Activated CD4-positive, alpha-beta T cell treated with anti-CD3 and anti-CD28 coated beads, Interleukin-2, amount 50 U/mL, for 16 hours (primary cell): ENCODE measurements around the gene PPM1H.

ENCODE experiments used
- DNase-seq: peaks from one replicate; pipeline ENCODE4 v3.0.0-alpha.2; 2020

Gene PPM1H

GRCh38 chr12:62726471-62726980 lies 208.4 kb downstream of the PPM1H start:
- DNase-seq, result no peak

DNA sequence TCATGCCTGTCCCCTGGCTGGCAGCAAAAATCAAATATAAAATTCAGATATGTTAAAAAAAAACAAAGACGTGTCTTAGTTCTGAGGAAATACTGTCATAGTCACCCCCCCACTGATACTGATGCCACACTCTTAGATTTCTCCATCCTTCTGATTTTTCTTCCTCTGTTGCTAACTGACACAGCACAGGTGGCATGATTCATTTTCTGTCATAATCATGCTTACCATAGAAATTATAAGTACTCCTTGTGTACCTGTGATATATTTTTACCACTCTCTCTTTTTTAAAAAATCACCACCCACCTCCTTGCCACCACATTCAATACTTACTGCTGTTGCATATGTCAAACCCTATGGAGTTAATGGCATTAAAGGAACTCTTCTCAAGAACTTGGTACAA lies 209.2 kb downstream of the PPM1H start:
- DNase-seq, result no peak

DNA sequence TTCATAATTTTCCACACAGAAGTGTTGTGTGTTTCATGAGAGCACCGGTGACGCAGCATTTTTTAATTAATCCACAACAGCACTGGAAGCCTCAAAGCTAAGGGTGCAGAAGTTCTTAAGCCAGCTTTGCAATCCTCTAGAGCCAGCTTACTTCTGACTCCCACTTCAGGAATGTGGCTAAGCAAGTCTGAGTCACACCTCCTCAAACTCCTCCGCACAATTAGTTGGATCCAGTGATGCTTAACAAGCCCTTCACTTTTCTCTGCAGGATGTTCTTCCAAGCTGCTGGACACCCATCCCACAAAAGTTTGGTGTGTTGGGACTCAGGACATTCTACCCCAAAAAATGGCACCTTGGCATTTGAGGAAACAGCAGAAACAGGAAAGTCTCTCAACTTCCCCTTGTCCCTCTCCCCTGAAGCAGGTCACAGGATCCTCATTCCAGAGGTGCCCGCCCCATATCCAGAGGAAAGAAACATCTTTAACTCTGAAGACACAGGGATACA lies 210.0 kb downstream of the PPM1H start:
- DNase-seq, result no peak

- DNase-seq, result no peak
Observed at GRCh38 chr12:62724285-62724684, 210.7 kb downstream of the PPM1H start.

DNA sequence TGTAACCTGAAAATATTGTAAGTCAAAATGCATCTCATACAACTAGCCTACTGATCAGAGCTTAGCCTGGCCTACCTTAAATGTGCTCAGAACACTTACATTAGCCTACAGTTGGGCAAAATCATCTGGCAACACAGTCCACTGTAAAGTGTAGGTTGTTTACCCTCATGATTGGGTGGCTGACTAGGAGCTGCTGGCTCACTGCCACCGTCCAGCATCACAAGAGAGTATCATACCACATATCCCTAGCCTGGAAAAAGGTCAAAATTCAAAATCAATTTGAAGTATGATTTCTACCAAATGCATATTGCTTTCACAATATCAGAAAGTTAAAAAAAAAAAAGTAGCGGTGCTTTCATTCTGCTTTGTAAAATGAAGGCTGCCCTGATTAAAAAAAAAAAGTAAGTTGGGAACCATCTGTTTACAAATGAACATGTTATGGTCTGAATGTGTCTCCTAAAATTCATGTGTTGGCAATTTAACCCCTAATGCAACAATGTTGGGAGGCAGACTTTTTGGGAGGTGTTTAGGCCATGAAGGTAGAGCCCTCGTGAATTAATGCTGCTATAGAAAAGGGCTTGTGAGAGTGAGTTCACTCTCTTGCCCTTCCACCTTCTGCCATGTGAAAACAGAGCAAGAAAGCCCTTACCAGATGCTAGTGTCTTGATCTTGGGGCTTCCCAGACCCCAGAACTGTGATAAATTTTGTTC lies 211.8 kb downstream of the PPM1H start:
- no peak for DNase-seq

DNA sequence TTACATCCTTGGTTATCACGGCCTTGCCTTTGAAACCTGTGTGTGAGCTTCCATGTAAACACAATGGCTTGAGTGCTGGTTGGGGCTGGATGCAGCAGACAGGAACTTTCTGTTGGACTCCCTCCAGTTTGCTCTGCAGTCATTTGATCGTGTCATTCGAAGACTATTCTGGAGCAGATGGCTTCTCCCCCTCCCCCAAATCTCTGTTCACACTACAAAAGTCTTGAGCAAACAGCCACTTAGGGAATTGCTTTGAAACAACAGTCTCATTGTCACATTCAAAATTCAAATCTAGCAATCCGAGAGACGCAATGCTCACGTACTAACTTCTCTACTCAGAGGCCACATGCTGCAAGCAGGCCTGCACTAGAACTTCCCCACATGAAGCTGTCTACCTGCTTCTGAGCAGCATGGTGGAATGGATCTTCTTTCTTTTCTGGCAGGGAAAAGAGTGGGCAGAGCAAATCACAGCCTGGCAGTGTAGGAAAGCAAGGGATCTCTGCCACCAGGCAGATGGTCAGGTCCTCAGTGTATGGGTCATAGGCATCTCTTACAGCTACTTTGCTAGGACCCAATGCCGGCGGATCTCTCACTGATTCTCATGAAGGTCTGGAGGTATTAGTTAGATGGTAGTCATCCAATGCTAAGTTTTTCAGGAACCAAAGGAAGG lies 214.2 kb downstream of the PPM1H start:
- no peak for DNase-seq

- no peak for DNase-seq
Observed at GRCh38 chr12:62720025-62720424, 214.9 kb downstream of the PPM1H start.

DNA sequence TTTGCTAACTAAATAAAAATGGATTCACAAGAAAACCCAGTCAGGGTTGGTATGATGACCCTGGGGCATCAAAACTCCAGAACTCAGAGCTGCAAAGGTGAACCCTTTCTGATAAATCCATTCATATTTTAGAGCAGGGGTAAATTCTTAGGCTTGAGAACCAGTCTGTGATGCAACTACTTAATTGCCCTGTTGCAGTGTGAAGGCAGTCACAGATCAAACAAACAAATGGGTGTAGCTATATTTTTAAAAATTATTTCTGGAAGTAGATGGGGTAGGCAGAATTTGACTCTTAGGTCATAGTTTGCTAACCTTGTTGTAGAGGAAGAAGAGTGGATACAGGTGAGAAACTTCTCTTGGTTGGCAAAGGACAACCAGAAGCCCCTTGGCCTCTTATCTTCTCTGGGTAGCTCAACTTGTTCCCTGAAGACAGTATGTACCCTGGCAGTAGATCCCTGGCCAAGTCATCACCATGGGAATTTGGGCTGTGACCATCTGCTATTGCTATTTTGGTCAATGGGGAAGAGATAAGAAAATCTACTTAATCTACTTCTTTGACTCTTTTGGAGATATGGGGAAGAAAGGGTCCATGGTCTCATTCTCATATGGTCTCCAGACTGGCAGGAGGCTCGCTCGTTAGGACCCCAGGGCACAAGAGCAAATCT lies 216.1 kb downstream of the PPM1H start:
- DNase-seq, result no peak

- no peak for DNase-seq
Observed at GRCh38 chr12:62717643-62718042, 217.3 kb downstream of the PPM1H start.

- no peak for DNase-seq
Observed at GRCh38 chr12:62716866-62717525, 218.0 kb downstream of the PPM1H start.

DNA sequence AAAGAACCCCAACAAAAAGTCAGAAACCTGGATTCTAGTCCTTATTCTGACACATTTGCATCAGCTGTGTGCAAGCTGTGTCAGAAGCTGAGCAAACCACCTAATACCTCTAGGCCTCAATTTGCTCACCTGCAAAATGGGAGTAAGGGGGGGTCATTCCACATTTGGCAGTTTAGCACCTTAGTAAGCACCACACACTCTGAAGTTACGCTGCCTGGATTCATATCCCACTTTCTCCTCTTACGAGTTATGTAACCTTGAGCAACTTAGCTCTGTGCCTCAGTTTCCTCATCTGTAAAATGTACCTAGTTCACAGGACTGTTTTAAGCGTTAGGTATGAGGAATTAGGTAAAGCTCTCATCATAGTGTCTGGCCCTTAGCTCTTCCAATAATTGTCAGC lies 218.9 kb downstream of the PPM1H start:
- no peak for DNase-seq

- no peak for DNase-seq
Observed at GRCh38 chr12:62714774-62715721, 219.9 kb downstream of the PPM1H start.

DNA sequence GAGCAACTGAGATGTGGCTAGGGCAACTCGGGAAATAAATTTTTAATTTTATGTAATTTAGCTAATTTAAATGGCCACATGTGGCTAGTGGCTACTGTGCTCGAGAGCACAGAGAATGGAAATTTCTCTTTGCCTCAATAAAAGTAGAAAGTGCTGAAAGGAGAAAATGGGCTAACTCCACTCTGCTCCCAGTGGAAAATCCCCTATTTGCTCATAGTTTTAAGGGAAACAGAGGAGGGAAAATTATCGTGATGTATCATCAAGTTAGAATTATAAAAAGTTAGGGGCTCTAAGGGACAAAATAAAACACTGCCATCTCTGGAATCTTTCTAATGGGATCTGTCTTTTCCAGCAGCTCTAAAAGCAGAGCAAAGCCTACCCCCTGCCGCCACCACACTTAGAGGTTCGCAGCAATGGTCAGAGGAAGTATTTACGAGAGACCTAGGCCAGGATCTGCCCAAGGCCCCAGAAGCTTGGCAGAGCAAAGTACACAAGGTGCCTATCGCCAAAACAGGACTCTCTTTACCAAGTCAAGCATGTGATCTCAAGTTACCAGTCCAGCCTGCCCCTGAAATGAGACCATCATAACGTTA lies 220.7 kb downstream of the PPM1H start:
- no peak for DNase-seq

DNA sequence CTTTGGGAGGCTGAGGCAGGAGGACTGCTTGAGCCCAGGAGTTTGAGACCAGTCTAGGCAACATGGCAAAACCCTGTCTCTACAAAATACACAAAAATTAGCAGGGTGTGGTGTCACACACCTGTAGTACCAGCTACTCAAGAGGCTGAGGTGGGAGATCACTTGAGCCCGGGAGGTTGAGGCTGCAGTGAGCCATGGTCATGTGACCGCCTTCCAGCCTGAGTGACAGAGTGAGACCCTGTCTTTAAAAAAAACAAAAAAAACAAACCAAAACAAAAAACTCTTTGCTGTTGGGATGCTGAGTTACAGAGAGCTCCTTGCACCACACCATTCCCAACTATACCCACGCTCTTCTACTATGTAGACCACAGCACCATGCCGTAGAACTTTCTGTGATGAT lies 221.2 kb downstream of the PPM1H start:
- no peak for DNase-seq

DNA sequence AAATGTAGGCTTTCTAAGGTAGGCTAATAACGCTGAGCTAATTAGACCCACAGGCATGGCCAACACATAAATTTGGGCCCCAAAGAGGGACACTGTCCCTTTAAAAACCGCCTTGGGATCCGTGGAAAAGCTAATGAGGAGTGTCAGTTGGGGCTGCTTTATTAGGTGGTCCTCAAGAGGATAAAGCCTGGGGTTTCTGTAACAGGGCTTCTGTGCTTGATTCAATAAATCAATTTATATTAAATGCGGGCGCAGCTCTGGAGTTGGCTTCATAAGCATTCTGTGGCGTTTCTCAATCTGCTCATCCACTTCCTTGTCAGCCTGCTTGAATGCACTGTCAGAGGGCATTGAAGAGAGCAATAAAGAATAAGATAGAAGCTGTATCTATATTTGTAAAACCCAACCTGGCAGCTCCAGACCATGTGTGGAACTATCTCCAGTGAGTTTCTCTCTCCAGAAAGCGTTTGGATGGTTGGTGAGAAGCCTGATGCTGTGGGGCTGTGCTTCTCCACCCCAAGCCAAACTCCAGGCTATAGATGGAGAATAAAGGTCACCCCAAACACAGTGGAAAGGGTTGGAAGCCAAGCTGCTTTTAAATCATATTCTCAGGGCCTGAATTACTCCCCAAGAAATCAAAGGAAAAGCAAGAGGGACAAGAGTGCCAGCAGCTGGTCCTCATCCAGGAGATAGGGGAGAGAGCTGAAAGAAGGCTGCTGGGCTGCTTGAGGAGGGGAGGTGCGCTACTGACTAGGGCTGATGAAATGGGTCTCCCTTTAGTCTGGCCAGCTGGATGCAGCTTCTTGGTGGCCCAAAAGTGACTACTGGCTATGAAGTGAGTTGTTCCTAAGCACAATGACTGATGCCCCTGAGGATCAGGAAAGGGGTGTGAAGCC lies 222.0 kb downstream of the PPM1H start:
- DNase-seq, result no peak

DNA sequence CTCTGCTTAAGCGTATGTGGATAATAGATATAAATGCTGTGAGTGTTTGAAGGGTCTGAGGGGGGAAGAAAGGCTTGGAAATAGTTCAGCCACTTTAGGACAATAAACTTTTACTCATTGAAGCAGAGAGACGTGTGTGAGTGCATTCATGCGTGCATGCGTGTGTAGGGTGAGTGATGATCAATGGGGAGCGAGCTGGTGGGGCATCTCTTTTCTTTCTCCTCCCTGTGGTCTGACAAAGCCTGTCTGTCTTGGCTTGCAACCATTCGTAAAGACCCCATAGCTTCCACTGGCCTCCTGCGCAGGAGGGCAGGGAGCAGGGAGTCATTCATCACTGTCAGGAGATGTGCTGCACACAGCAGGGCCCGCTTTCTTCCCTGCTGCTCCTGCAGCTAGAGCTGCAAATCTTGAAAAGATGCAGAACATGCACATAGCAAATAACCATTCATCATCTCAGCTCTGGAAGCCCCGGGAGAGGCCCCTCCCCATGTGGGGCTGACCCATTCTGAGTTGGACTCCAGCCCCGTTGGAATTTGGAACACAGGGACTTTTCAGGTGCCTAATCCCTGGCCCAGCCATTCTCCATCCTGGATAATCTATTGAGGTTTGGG lies 223.2 kb downstream of the PPM1H start:
- no peak for DNase-seq

- DNase-seq, result no peak
Observed at GRCh38 chr12:62709311-62709710, 225.6 kb downstream of the PPM1H start.

DNA sequence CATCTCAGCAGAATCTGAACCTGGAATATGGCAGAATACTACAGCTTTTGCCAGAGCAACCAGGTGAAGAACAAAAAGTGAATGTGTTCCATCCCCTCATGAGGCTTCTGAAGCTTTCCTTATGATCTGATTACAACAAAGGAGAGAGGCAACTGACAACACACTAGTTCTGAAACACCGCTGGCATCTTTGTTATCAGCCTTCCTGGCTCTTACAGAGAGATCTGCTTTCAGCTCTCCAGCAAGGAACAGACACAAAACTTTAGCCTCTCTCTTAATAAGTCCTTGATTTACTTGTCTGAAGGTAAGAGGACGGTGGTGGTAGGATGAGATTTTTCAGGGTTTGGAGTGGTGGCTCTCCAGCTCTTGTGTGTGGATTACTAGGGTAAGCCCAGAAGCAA lies 227.0 kb downstream of the PPM1H start:
- no peak for DNase-seq

DNA sequence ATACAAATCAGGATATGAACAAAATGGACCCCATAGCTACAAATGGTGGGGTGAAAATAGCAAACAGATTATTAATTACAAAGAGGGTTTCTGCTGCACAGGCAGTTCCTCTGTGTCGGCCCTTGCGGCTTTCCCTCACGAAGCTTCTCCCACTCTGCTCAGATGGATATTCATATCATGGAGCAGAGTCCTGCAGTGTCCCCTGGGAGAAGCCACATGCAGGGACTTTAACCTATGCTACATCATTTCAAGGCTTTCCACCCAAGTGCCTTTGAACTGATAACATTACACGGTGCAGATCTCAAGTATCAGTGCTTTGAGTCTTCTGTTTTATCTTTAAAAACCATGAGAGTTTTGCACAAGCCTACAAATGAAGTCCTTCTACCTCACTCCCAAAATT lies 229.1 kb downstream of the PPM1H start:
- no peak for DNase-seq

DNA sequence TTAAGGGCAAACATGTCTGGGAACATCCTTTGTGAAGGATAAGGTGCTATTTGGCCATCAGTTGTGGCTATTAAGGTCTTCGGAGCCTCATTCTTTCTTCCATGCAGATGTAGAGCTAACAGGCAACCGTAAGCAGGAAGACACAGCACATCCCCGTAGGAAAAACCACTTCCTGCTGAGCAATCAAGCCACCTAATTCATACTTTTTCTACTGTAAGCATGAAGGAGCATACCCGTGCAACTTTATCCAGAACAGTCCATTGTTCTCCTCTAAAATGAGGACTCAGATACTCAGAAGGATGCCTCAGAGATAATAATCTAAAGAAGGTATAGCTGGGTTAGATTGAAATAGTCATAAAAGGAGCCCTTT lies 232.0 kb downstream of the PPM1H start:
- DNase-seq, result no peak
